Measurements from ENCODE around the gene ARHGEF7.

- TF ChIP-seq CTCF (conservative IDR thresholded peaks at IDR 0.05; ENCODE audit: low read length) (no peak), EZH2phosphoT487 (IDR thresholded peaks at IDR 0.05; ENCODE audit: borderline replicate concordance) (no peak)
Observed at GRCh38 chr13:111092685-111093084, 22.4 kb upstream of the ARHGEF7 start.
